Posterior cingulate gyrus (tissue), 11 donors: Measurements from ENCODE around the gene SLC5A8.
A peak's percentile ranks its signal among the peaks of the same experiment; 100 is the strongest.

Experiments
- DNase-seq, 10 donors: peaks; one replicate each; pipeline versions ENCODE4 v3.0.0 to v3.0.0-alpha.2; 2020 to 2021; ENCODE audit warnings: mixed read lengths in 3 of 10
- intact Hi-C: fragments of 100-400 bp; cut with DNase I; formaldehyde crosslinking; loops from one replicate; pipeline ENCODE4 v1.15.1; 2023

The SLC5A8 gene

DNA sequence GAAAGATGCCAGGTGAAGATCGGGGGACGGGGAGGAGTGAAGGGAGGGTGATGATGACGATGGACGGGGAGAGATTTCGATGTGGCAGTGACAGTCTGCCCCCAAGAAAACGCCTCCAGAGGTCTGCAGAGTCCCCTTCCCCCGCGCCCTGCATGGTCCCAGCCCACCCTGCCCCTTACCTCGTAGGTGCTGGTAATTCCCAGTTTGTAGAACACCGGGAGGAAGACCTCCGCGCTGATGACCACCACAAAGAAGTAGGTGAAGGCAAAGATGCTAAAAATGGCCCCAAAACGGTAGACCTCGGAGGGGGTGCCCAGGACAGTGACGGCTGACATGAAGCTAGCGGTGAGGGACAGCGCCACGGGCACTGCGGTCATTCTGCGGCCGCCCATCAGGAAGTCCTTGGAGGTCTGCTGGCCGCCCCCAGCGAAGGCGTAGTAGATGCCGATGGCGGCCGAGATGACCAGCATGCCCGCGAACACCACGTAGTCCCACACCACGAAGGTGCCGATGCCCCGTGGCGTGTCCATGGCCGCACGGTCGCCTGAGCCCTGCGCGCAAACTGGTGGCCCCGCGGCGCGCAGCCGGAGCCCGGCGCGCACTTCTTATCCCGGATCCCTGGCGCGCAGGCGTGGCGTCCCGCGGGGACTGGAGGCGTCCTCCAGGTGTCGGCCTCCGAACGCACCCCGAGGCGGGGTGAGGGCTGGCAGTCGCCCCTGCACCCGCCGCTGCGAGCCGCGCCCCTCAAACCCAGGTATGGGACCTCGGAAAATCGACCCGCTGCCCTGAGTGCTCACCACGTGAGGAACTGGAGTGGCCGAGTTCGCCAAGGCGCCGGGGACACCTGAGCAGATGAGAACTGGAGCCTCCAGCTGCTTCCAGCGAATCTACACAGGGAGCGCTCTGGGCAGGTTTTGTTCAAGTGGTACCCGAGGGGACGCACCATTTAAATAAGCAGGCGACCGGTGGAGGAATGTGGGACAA lies at the start of gene SLC5A8:
SLC5A8 (minus strand) TSS at position 920 of the 984 bp plus-strand sequence; CDS start at position 530, 390 bp downstream.
- intact Hi-C loops: no loop called here
- peak in 4 of 10 donors; percentile 16 to 83 (median 76) for DNase-seq

GRCh38 chr12:101257357-101257756 lies 47.3 kb upstream of the SLC5A8 start:
- intact Hi-C loops: no loop called here
- DNase-seq: no peak

- intact Hi-C loops: no loop called here
- no peak for DNase-seq
Observed at GRCh38 chr12:101256266-101256665, 46.2 kb upstream of the SLC5A8 start.

DNA sequence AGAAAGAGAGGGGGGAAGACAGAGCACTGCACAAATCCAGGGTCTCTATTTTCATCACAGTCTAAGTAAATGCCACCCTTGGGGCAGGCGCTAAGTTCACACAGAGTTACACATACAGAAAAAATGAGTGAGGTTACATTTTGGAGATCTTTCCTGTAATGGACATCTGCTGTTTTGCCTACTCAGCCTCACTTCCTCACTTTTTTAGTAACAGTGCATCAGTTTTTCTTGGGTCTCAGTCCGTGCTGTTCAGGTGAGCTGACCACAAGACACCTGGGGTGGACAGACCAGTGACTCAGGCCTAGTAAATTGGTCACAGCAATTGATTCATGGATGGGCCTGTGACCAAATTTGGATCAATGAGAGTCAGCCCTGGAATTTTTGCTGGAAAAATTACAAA lies 33.6 kb upstream of the SLC5A8 start:
- intact Hi-C loops: no loop called here
- no peak for DNase-seq

DNA sequence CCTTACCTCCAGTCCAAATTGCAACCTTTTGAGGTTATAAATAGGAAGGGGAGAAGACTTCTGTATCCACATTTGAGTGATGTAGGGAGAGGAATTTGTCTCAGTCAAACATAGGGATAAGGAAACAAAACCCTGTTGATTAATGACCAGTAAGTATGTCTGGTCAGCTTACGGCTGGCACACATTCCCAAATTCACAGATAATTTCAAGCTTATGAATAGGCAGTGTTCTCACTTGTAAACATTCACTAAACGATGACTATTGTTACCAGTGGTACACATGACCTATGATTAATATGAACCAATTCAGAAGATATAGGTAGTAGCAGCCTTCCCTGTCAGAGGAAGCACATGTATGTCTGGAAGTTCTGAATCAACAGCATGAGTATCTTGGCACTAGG lies 33.0 kb upstream of the SLC5A8 start:
- intact Hi-C loops: no loop called here
- DNase-seq: no peak

DNA sequence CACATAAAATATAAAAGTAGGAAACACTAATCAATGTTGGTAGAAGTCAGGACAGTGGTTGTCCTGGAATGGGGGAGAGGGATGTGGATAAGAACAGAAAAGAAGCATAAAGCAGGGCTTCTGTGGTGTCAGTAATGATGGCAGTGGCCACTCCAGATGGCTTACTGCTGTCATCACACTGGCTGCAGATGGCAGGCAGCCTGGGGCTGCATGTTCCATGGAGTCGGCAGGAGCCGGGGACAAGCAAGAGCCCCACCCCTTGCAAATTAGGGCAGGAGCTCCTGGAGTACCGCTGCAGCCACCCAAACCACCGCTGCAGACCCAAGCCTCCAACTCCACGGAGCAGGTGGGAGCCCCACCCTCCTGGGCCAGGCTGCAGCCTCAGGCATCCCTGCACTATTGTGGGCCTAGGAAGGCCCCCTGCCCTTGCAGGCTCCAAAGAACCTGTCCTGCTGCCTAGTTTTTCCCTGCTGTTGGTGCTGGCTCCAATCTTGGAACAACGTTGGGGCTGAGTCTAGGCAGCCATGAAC lies 28.8 kb upstream of the SLC5A8 start:
- DNase-seq: no peak
- intact Hi-C loops: no loop called here

GRCh38 chr12:101238306-101238705 lies 28.3 kb upstream of the SLC5A8 start:
- DNase-seq: no peak
- intact Hi-C loops: no loop called here

DNA sequence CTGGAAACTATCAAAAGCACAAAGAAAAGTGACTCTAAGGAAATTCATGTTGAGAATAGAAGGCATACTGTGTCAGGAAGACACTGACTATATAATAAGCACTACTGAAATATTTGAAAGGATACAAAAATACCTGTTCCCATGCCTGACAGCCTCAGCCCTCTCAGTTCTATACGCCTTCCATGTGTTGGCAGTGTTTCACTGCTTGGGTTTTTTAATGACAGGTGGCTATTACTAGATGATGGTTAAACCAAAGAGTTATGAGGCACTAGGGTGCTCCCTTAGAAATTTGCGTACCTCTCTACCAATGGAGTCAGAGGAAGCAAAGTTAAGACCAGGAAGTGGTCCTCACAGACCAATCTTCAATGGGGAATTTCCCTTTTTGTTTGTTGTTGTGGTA lies 25.6 kb upstream of the SLC5A8 start:
- no peak for DNase-seq
- intact Hi-C loops: no loop called here

DNA sequence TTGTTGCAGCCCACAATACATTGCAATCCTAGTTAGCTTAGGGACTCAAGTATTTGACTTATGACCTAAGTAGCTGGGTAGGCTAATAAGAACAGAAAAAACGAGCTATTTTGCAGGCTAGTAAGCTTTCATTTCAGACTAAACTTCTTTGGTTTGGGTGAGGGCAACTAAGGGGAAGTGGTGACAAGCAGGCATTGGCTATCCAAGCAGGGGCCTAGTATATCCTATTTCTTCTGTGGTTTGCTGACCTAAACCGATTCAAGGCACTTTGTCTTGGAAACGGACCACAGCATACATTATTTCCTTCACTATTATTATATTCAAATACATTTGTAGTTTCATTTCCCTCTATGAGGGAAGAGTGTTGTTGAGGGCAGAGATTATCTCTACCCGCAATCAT lies 21.6 kb upstream of the SLC5A8 start:
- intact Hi-C loops: no loop called here
- no peak for DNase-seq

DNA sequence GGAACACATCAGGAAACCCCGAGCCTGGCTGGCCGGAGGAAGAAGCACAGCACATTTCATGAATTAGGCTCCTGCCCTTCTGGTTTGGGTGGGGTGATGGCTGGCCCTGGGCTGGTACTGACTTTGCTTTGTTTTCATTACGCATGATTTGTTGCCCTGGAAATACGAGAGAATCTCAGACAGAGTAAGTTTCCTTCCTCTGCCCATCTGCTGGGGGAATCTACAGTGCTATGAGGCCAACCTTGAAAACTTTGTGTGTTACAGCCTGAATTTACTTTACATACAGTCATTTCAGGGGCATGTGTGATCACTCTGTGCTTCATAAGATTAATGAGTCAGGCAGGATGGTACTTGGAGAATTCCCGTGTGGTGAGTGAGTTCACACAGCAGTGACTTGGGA lies 20.5 kb upstream of the SLC5A8 start:
- DNase-seq: no peak
- intact Hi-C loops: no loop called here

DNA sequence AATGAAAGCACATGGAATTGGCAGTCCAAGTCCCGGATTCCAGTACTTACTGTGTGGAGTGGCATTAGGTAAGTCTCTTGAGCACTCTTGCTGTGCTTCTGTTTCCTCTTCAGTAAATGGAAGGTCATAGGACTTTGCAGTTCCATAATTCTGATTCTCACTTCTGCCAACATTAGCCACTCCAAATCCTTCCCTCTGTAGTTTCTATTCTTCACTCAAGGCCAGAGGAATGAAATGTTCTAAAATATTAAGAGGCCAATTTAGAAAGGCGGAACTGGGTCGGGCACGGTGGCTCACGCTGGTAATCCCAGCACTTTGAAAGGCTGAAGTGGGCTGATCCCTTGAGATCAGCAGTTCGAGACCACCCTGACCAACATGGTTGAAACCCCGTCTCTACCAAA lies 19.8 kb upstream of the SLC5A8 start:
- intact Hi-C loops: no loop called here
- no peak for DNase-seq

DNA sequence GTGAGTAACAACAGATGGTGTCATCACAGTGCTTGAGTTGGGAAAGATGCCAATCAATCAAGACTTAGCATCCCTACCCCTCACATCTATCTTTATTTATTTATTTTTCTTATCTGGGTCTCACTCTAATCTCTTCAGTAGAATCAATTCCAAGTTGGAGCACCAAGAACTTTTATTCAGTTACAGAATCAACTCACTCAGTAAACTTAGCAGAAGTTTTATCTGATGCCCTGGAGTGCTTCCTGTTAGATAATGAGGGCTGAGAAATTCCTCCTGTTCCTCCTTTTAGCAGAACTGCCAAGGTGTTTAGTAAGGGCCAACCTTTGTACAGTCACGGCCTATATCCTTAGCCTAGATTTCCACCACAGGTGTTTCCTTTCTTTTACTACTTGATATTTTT lies 11.3 kb upstream of the SLC5A8 start:
- no peak for DNase-seq
- intact Hi-C loops: no loop called here

DNA sequence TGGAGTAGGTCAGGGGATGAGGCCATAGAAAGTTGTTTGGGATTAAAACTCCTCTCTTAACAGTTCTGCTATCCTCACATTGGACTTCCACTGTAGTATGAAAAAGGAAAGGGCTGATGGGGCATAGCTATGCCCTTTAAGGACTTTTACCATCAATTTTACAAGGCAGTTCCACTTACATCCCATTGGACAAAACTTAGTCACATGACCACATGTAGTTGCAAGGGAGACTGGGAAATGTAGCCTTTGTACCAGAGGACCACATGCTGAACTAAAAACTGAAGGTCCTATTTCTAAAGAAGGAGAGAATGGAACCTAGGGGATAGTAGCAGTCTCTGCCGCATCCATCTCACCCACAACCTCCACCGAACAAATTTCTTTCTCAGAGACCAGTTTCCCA lies 6.8 kb upstream of the SLC5A8 start:
- intact Hi-C loops: no loop called here
- DNase-seq: no peak

- intact Hi-C loops: no loop called here
- no peak for DNase-seq
Observed at GRCh38 chr12:101207086-101207780, 2.8 kb downstream of the SLC5A8 start.

- no peak for DNase-seq
- intact Hi-C loops: no loop called here
Observed at GRCh38 chr12:101204602-101205304, 5.3 kb downstream of the SLC5A8 start.

GRCh38 chr12:101200824-101201223 lies 9.2 kb downstream of the SLC5A8 start:
- no peak for DNase-seq
- intact Hi-C loops: no loop called here

- DNase-seq: no peak
Observed at GRCh38 chr12:101200145-101200544, 9.9 kb downstream of the SLC5A8 start.

GRCh38 chr12:101186291-101186690 lies 23.7 kb downstream of the SLC5A8 start:
- intact Hi-C loops: no loop called here
- no peak for DNase-seq

More at GRCh38 chr12:101200145-101200544, 9.9 kb downstream of the SLC5A8 start:
- intact Hi-C loops: no loop called here

GRCh38 chr12:101181776-101182175 lies 28.3 kb downstream of the SLC5A8 start:
- no peak for DNase-seq
- intact Hi-C loops: no loop called here

GRCh38 chr12:101174541-101174940 lies 35.5 kb downstream of the SLC5A8 start:
- intact Hi-C loops: no loop called here
- DNase-seq: no peak
